Activated T-cell treated with anti-CD3 and anti-CD28 coated beads, Interleukin-2, amount 50 U/mL, for 72 hours (primary cell): Measurements from ENCODE around the gene SLX1A. TPM values are rescaled to one million over a fixed set of nuclear protein-coding genes. Genes with fewer than 3 reads are reported as not detected.
"Not testable (repeated sequence)": the region's sequence is repeated elsewhere in the genome, so short reads cannot be mapped to it uniquely, and the experiment has no call there.

Source experiments
- ATAC-seq, 2 donors: fragments of 150-1000 bp; cut with Tn5 transposase; replicated peaks in 1 of 2; 2 replicates each; pipeline ENCODE4 v1.10.0; 2021; ENCODE audit warnings: moderate library complexity in 2 of 2, mild to moderate bottlenecking in 1 of 2
- DNase-seq, 2 donors: peaks; one replicate each; pipeline ENCODE4 v3.0.0; 2021 to 2022; ENCODE audit warnings: mixed read lengths in 1 of 2
- H3K27ac Mint-ChIP-seq: one replicate; pipeline ENCODE4 v1.8.0; 2022; ENCODE audit warnings: mild to moderate bottlenecking, moderate library complexity, mixed read lengths
- H3K27me3 Mint-ChIP-seq: one replicate; pipeline ENCODE4 v1.8.0; 2022; ENCODE audit warnings: low read depth, mixed read lengths
- H3K36me3 Mint-ChIP-seq, 2 donors: one replicate each; pipeline ENCODE4 v1.8.0; 2022; ENCODE audit warnings: mixed read lengths in 2 of 2, mild to moderate bottlenecking in 1 of 2; ENCODE audit not compliant: insufficient read depth in 2 of 2
- H3K4me1 Mint-ChIP-seq: one replicate; pipeline ENCODE4 v1.8.0; 2022; ENCODE audit warnings: low read depth, mixed read lengths
- H3K4me3 Mint-ChIP-seq, 2 donors: one replicate each; pipeline ENCODE4 v1.8.0; 2022; ENCODE audit warnings: mild to moderate bottlenecking in 2 of 2, mixed read lengths in 2 of 2, moderate library complexity in 2 of 2
- H3K9me3 Mint-ChIP-seq, 2 donors: one replicate each; pipeline ENCODE4 v1.8.0; 2022; ENCODE audit warnings: mixed read lengths in 2 of 2
- total RNA-seq, 2 donors: library from RNA; stranded (reverse); gene quantifications; one replicate each; pipeline ENCODE4 v1.2.3, GENCODE V29; 2022

Gene SLX1A
- total RNA-seq, 2 donors from 2014 or later, result 48.1 to 129 TPM

- Mint-ChIP-seq H3K4me1 (peaks cover 28% of the 10 kb centered on the region), H3K9me3 (no peaks in the 10 kb centered on the region)
Observed at GRCh38 chr16:30186782-30187555, 6.7 kb upstream of the SLX1A start.

GRCh38 chr16:30187556-30187865 is 6.2 kb upstream of the SLX1A start:
- Mint-ChIP-seq H3K4me1 (peaks cover 22% of the 10 kb centered on the region), H3K27ac (peak overlapping the region; percentile 91), H3K9me3 (no peaks in the 10 kb centered on the region), H3K4me3 (peak overlapping the region; percentile 91 to 100), H3K27me3 (no peaks in the 10 kb centered on the region), H3K36me3 (peaks cover 18 to 28% of the 10 kb centered on the region in 2 donors)
- ATAC-seq, result no peak
- DNase-seq, result no peak

More at GRCh38 chr16:30186782-30187555, 6.7 kb upstream of the SLX1A start:
- Mint-ChIP-seq H3K36me3 (peaks cover 18 to 28% of the 10 kb centered on the region in 2 donors), H3K27ac (peak overlapping the region; percentile 91), H3K4me3 (peak overlapping the region; percentile 91 to 100), H3K27me3 (no peaks in the 10 kb centered on the region)
- ATAC-seq (peak; percentile 7 to 13), DNase-seq (peak; percentile 92)

GRCh38 chr16:30187971-30188561 is 5.6 kb upstream of the SLX1A start:
- Mint-ChIP-seq H3K4me1 (peaks cover 21% of the 10 kb centered on the region), H3K36me3 (peaks cover 18 to 28% of the 10 kb centered on the region in 2 donors), H3K27me3 (no peaks in the 10 kb centered on the region), H3K9me3 (no peaks in the 10 kb centered on the region), H3K27ac (no peak overlapping the region), H3K4me3 (peak overlapping the region; percentile 29 to 49)
- ATAC-seq (no peak), DNase-seq (peak; percentile 4 to 15)

GRCh38 chr16:30191158-30191557 is 2.5 kb upstream of the SLX1A start:
- not testable (repeated sequence) for ATAC-seq, H3K4me3 Mint-ChIP-seq, H3K27me3 Mint-ChIP-seq, DNase-seq, H3K27ac Mint-ChIP-seq, H3K9me3 Mint-ChIP-seq, H3K36me3 Mint-ChIP-seq
- peaks cover 15% of the 10 kb centered on the region for H3K4me1 Mint-ChIP-seq

- H3K36me3 Mint-ChIP-seq, H3K4me3 Mint-ChIP-seq, H3K9me3 Mint-ChIP-seq: not testable (repeated sequence)
Observed at GRCh38 chr16:30193098-30193497, 577 bp upstream of the SLX1A start.

GRCh38 chr16:30194172-30194925 is 674 bp downstream of the SLX1A start:
- not testable (repeated sequence) for H3K4me3 Mint-ChIP-seq, H3K9me3 Mint-ChIP-seq, H3K36me3 Mint-ChIP-seq, H3K27me3 Mint-ChIP-seq, H3K4me1 Mint-ChIP-seq, DNase-seq, H3K27ac Mint-ChIP-seq
- peak; percentile 77 to 79 for ATAC-seq

More at GRCh38 chr16:30193098-30193497, 577 bp upstream of the SLX1A start:
- not testable (repeated sequence) for H3K27ac Mint-ChIP-seq, DNase-seq, H3K27me3 Mint-ChIP-seq, H3K4me1 Mint-ChIP-seq
- ATAC-seq, result peak; percentile 10 to 19

GRCh38 chr16:30197001-30197400 is 3.3 kb downstream of the SLX1A start:
- not testable (repeated sequence) for H3K9me3 Mint-ChIP-seq, H3K27ac Mint-ChIP-seq, ATAC-seq, H3K36me3 Mint-ChIP-seq, H3K4me1 Mint-ChIP-seq, H3K27me3 Mint-ChIP-seq, H3K4me3 Mint-ChIP-seq, DNase-seq

GRCh38 chr16:30199049-30199448 is 5.4 kb downstream of the SLX1A start, which contains the start of gene SULT1A3:
TSS of gene SULT1A3 (plus strand) at chr16:30199255. CDS start at chr16:30200729, 1,474 bp downstream.
- not testable (repeated sequence) for H3K27me3 Mint-ChIP-seq, H3K9me3 Mint-ChIP-seq, H3K4me3 Mint-ChIP-seq, DNase-seq, H3K36me3 Mint-ChIP-seq, H3K27ac Mint-ChIP-seq, ATAC-seq, H3K4me1 Mint-ChIP-seq

- not testable (repeated sequence) for H3K4me3 Mint-ChIP-seq, H3K9me3 Mint-ChIP-seq, H3K36me3 Mint-ChIP-seq, H3K4me1 Mint-ChIP-seq, H3K27me3 Mint-ChIP-seq, ATAC-seq, H3K27ac Mint-ChIP-seq, DNase-seq
Observed at GRCh38 chr16:30199608-30200343, 6.1 kb downstream of the SLX1A start.

- DNase-seq (peak in 1 of 2 donors; percentile 15), ATAC-seq (peak; percentile 42 to 61)
- H3K36me3 Mint-ChIP-seq, H3K4me1 Mint-ChIP-seq, H3K27me3 Mint-ChIP-seq, H3K4me3 Mint-ChIP-seq, H3K27ac Mint-ChIP-seq, H3K9me3 Mint-ChIP-seq: not testable (repeated sequence)
Observed at GRCh38 chr16:30205541-30206236, 12.0 kb downstream of the SLX1A start.

GRCh38 chr16:30206252-30206651 is 12.6 kb downstream of the SLX1A start:
- H3K9me3 Mint-ChIP-seq, DNase-seq, H3K27me3 Mint-ChIP-seq: not testable (repeated sequence)

GRCh38 chr16:30207063-30207704 is 13.5 kb downstream of the SLX1A start:
- not testable (repeated sequence) for H3K9me3 Mint-ChIP-seq, H3K27ac Mint-ChIP-seq, H3K27me3 Mint-ChIP-seq, H3K36me3 Mint-ChIP-seq, H3K4me3 Mint-ChIP-seq, DNase-seq, H3K4me1 Mint-ChIP-seq
- ATAC-seq, result peak; percentile 41 to 54

More at GRCh38 chr16:30206252-30206651, 12.6 kb downstream of the SLX1A start:
- H3K4me1 Mint-ChIP-seq, H3K4me3 Mint-ChIP-seq, H3K27ac Mint-ChIP-seq, H3K36me3 Mint-ChIP-seq: not testable (repeated sequence)
- peak; percentile 57 to 62 for ATAC-seq
